GM23248 (cell line): ENCODE data around the gene TNS3. TPM values are rescaled to one million over a fixed set of nuclear protein-coding genes. Genes with fewer than 3 reads are reported as not detected.

Source experiments
- DNase-seq: peaks from one replicate; pipeline ENCODE4 v3.0.0-alpha.2; 2015
- H2AFZ ChIP-seq: fragments of 200-600 bp; sonication (generic); 2 replicates; pipeline ENCODE4 v1.6.1; 2016; ENCODE audit warnings: antibody characterized with exemption
- H3F3A ChIP-seq: fragments of 200-600 bp; sonication (generic); 2 replicates; pipeline ENCODE4 v1.6.1; 2016; ENCODE audit warnings: mild to moderate bottlenecking, antibody characterized with exemption, mixed run types; ENCODE audit not compliant: insufficient read depth
- H3K27ac ChIP-seq: fragments of 200-600 bp; sonication (generic); 2 replicates; pipeline ENCODE4 v1.5.1; 2016; ENCODE audit warnings: mild to moderate bottlenecking
- H3K27me3 ChIP-seq: fragments of 200-600 bp; sonication (generic); replicated peaks from 2 replicates; pipeline ENCODE4 v1.6.1; 2016; ENCODE audit warnings: mild to moderate bottlenecking; ENCODE audit not compliant: insufficient read depth
- H3K36me3 ChIP-seq: fragments of 200-600 bp; sonication (generic); 2 replicates; pipeline ENCODE4 v1.6.1; 2016; ENCODE audit warnings: low read depth, mild to moderate bottlenecking
- H3K4me1 ChIP-seq: fragments of 200-600 bp; sonication (generic); 2 replicates; pipeline ENCODE4 v1.6.1; 2016; ENCODE audit warnings: mild to moderate bottlenecking; ENCODE audit not compliant: insufficient read depth
- H3K4me2 ChIP-seq: fragments of 200-600 bp; sonication (generic); one replicate; pipeline ENCODE4 v1.6.1; 2016; ENCODE audit warnings: mild to moderate bottlenecking; ENCODE audit not compliant: unreplicated experiment
- H3K4me3 ChIP-seq: fragments of 200-600 bp; sonication (generic); 2 replicates; pipeline ENCODE4 v1.5.1; 2016; ENCODE audit warnings: mild to moderate bottlenecking
- H3K79me2 ChIP-seq: fragments of 200-600 bp; sonication (generic); 2 replicates; pipeline ENCODE4 v1.6.1; 2016; ENCODE audit warnings: mild to moderate bottlenecking; ENCODE audit not compliant: insufficient read depth
- H3K9ac ChIP-seq: fragments of 200-600 bp; sonication (generic); 2 replicates; pipeline ENCODE4 v1.6.1; 2016; ENCODE audit warnings: mild to moderate bottlenecking
- H3K9me2 ChIP-seq: fragments of 200-600 bp; sonication (generic); 2 replicates; pipeline ENCODE4 v1.6.1; 2016; ENCODE audit warnings: mixed run types, mild to moderate bottlenecking, moderate library complexity; ENCODE audit not compliant: insufficient read depth
- H3K9me3 ChIP-seq: fragments of 200-600 bp; sonication (generic); one replicate; pipeline ENCODE4 v1.6.1; 2017; ENCODE audit warnings: low read depth
- H4K20me1 ChIP-seq: fragments of 200-600 bp; sonication (generic); 2 replicates; pipeline ENCODE4 v1.6.0; 2016; ENCODE audit not compliant: insufficient read depth
- EZH2 ChIP-seq: fragments of 200-600 bp; sonication (generic); IDR thresholded peaks from 2 replicates; pipeline ENCODE4 v1.6.1; 2018; ENCODE audit warnings: antibody characterized with exemption, mild to moderate bottlenecking; ENCODE audit not compliant: insufficient read depth, poor library complexity, severe bottlenecking
- EZH2phosphoT487 ChIP-seq: fragments of 200-600 bp; sonication (generic); IDR thresholded peaks from 2 replicates; pipeline ENCODE4 v1.6.1; 2018; ENCODE audit warnings: antibody characterized with exemption, moderate library complexity, mild to moderate bottlenecking, low read depth; ENCODE audit not compliant: insufficient read depth
- WGBS, 2 experiments: methylation state at CpG; one replicate each; pipeline ENCODE4 v1.1.6; 2015 to 2017; ENCODE audit warnings: low lambda C conversion rate in 2 of 2, low coverage in 1 of 2; ENCODE audit errors: missing lambda C conversion rate in 2 of 2; 5-methylcytosine and 5-hydroxymethylcytosine counted together
- in situ Hi-C: fragments of 300-500 bp; cut with MboI; formaldehyde crosslinking; loops from 2 replicates; pipeline ENCODE4 v1.15.0; 2020
- polyA plus RNA-seq: library from polyadenylated mRNA; unstranded; fragments of >200 nt; fragmentation: Nextera tagmentation; extraction: Ambion mirVana; gene quantifications from 2 replicates; pipeline ENCODE4 v1.2.1, GENCODE V29; 2016
- total RNA-seq: library from RNA; depleted of rRNA; stranded (reverse); fragments of >200 nt; shearing (Covaris generic); gene quantifications from 2 replicates; pipeline ENCODE4 v1.2.3, GENCODE V29; 2014

The TNS3 gene
- total and polyA plus RNA-seq, 2 experiments from 2014 or later = 18.6 to 47.0 TPM

DNA sequence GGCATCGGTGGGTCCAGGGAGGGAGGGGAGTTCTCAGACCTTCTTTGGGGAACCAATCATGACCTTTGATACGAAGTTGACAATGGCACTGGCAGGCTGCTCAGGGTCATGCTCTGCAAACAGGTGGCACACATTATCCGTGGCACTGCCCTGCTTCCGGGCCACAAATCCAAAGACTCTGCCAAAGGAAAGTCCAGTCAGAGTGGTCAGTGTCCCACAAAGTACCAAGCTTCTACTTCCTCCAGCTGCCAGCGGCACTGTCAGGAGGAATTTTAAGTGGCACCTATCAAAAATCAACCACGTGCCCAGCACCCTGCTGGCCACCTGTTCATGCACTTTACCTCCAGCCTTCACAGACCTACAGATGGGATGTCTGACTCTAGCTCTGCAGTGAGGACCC lies 303.9 kb downstream of the TNS3 start:
- Histone ChIP-seq H4K20me1 (no peaks in the 10 kb centered on the region), H2AFZ (no peak overlapping the region), H3K4me1 (no peaks in the 10 kb centered on the region), H3K27ac (no peak overlapping the region), H3K4me3 (no peak overlapping the region), H3K4me2 (no peak overlapping the region), H3K79me2 (no peaks in the 10 kb centered on the region), H3K9me3 (no peaks in the 10 kb centered on the region), H3K27me3 (no peaks in the 10 kb centered on the region), H3K9me2 (no peaks in the 10 kb centered on the region), H3K9ac (no peak overlapping the region), H3F3A (no peaks in the 10 kb centered on the region), H3K36me3 (peaks cover 10% of the 10 kb centered on the region; the same call in 1 of the 2 replicates)
- WGBS, 2 experiments = 98% methylated on average over 6 of the region's 6 CpGs
- in situ Hi-C loops = loop anchor here (10.0 kb wide), 1 partner anchor 557 kb away; no protein-coding TSS in a partner anchor
- TF ChIP-seq EZH2phosphoT487 (no peak), EZH2 (no peak)
- no peak for DNase-seq

DNA sequence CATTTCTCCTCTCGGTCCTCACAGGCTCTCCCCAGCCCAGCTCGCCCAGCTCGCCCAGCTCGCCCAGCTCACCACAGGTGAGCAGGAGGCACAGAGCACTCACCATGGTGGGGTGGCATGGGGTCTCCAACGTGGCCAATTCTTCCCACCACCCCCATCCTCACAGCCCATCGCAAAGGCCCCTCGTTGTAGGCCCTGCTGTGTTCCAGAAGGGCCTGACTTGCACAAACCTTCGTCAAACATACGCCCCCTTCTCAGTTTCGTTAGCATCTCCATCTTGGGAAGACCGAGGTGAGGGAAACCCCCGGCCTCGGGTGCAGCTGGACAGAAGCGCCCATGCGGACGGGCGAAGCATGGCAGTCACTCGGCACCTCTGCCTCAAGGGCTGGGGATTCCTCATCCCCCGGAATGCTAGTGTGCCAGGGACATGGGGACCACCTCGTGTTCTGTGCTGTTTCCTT lies 304.6 kb downstream of the TNS3 start:
- Histone ChIP-seq H2AFZ (no peak overlapping the region), H3K27ac (no peak overlapping the region), H3K9me3 (no peaks in the 10 kb centered on the region), H3K4me1 (no peaks in the 10 kb centered on the region), H3K4me3 (no peak overlapping the region), H3F3A (no peaks in the 10 kb centered on the region), H4K20me1 (no peaks in the 10 kb centered on the region), H3K9ac (no peak overlapping the region), H3K9me2 (no peaks in the 10 kb centered on the region), H3K4me2 (no peak overlapping the region), H3K27me3 (no peaks in the 10 kb centered on the region), H3K79me2 (no peaks in the 10 kb centered on the region), H3K36me3 (peaks cover 7% of the 10 kb centered on the region; the same call in 1 of the 2 replicates)
- in situ Hi-C loops = loop anchor here (10.0 kb wide), 1 partner anchor 557 kb away; no protein-coding TSS in a partner anchor
- WGBS, 2 experiments = 96 to 98% methylated on average over 20 of the region's 20 CpGs
- no peak for TF ChIP-seq EZH2phosphoT487
- no peak for TF ChIP-seq EZH2
- no peak for DNase-seq

DNA sequence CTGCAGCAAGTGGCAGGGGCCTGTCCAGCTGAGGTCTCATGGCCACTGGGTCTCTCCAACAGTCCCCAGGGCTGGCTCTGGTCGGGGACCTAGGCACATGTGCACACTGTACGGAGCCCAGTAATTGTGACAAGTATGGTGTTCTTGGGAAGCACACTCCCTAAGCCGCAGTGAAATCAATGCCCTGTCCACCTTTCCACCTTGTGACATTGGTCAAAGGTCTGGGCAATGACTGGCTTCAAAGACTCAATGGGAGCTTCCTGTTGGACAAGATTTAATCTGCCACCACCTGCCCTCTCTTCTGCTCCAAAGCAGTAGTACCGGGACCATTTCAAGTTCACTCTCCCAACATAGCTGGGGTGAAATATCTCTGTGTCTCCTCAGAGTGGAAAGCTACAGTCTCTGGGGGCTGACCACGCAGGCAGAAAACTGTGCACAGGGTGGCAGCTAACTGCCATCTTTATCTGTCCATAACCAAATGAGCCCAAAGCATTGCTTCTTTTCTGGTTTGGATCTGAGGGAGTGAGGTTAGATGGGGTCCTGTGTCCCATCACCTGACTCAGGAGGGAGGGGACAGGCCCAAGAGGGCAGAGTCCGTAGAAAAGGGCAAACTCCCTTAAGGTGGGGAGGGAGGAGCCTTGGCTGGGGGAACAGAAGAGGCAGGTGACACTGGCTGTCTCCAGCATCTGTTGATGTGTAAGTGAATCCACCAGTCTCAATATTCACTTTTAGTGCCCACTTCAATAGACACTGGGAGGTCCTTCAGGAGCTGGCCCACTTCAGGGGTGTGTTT lies 307.7 kb downstream of the TNS3 start:
- Histone ChIP-seq H3K79me2 (no peaks in the 10 kb centered on the region), H2AFZ (no peak overlapping the region), H3F3A (no peaks in the 10 kb centered on the region), H4K20me1 (no peaks in the 10 kb centered on the region), H3K9me3 (no peaks in the 10 kb centered on the region), H3K4me2 (no peak overlapping the region), H3K9ac (no peak overlapping the region), H3K9me2 (no peaks in the 10 kb centered on the region), H3K27ac (no peak overlapping the region), H3K27me3 (no peaks in the 10 kb centered on the region), H3K4me3 (no peak overlapping the region), H3K4me1 (no peaks in the 10 kb centered on the region), H3K36me3 (no peaks in the 10 kb centered on the region)
- no peak for DNase-seq
- 95 to 96% methylated on average over 6 of the region's 6 CpGs for WGBS, 2 experiments
- in situ Hi-C loops = loop anchor here (10.0 kb wide), 1 partner anchor 561 kb away; no protein-coding TSS in a partner anchor
- TF ChIP-seq EZH2 = no peak
- no peak for TF ChIP-seq EZH2phosphoT487

DNA sequence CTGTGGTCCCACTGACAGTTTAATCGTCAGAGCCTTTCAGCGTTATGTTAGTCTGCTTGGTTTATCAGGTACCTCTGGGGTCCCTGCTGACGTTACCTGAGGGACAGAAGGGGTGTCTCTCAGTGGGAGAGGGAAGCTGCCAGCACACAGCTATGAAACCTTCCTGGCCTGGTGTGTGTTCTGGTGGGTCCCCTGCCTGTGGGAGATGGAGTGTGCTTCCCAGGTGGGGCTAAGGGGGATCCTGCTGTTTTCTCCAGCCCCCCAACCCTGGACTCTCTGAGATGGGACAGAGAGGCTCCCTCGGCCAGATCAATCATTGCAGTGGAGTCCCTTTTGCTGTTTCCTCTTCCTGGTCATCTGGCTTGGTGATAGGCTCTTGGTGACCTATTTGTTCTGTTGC lies 308.8 kb downstream of the TNS3 start:
- no peaks in the 10 kb centered on the region for H3F3A ChIP-seq
- DNase-seq = no peak
- no peak overlapping the region for H3K9ac ChIP-seq
- no peaks in the 10 kb centered on the region for H3K9me2 ChIP-seq
- H3K9me3 ChIP-seq = no peaks in the 10 kb centered on the region
- in situ Hi-C loops = loop anchor here (10.0 kb wide), 1 partner anchor 562 kb away; no protein-coding TSS in a partner anchor
- H3K27me3 ChIP-seq = no peaks in the 10 kb centered on the region
- no peak overlapping the region for H3K27ac ChIP-seq
- no peaks in the 10 kb centered on the region for H3K79me2 ChIP-seq
- no peaks in the 10 kb centered on the region for H4K20me1 ChIP-seq
- TF ChIP-seq EZH2 (no peak), EZH2phosphoT487 (no peak)
- no peak overlapping the region for H3K4me2 ChIP-seq
- H2AFZ ChIP-seq = no peak overlapping the region
- 83 to 92% methylated on average over 4 of the region's 4 CpGs for WGBS, 2 experiments
- no peaks in the 10 kb centered on the region for H3K4me1 ChIP-seq
- H3K4me3 ChIP-seq = no peak overlapping the region
- H3K36me3 ChIP-seq = no peaks in the 10 kb centered on the region
